Endothelial cell of umbilical vein (primary cell): ENCODE results near the gene SFXN4. TPM values are rescaled to one million over a fixed set of nuclear protein-coding genes. Genes with fewer than 3 reads are reported as not detected.
A peak's percentile ranks its signal among the peaks of the same experiment; 100 is the strongest.

Source experiments
- BruUV-seq: library from RNA; stranded (reverse); fragments of 400-500 nt; replicated peaks from 2 replicates; lab custom pipeline; 2021; lab: Mats Ljungman, UMichigan
- CTCF ChIA-PET: fragments of 300-600, 350-600 bp; sonication (Branson Sonifier 250); formaldehyde crosslinking; loops from one replicate; lab custom pipeline; 2021; ENCODE audit warnings: antibody characterized with exemption, inconsistent platforms; lab: Charles Lee
- POLR2A ChIA-PET: fragments of 300-600, 350-600 bp; sonication (Branson Sonifier 250); formaldehyde crosslinking; loops from one replicate; lab custom pipeline; 2021; ENCODE audit warnings: antibody characterized with exemption, inconsistent platforms; lab: Charles Lee
- DNase-seq: peaks from one replicate; pipeline ENCODE4 v3.0.0-alpha.2; 2011; ENCODE audit warnings: low read depth, low spot score
- FAIRE-seq: peaks from 2 replicates; lab custom pipeline; 2011; peaks lifted over from hg19 to GRCh38; lab: Jason Lieb, UNC
- H2AFZ ChIP-seq: 2 replicates; pipeline ENCODE4 v1.6.0; 2012; ENCODE audit warnings: low read depth, low read length, control low read depth, inconsistent platforms
- H3K27ac ChIP-seq: 2 replicates; pipeline ENCODE4 v1.5.1; 2011; ENCODE audit warnings: low read depth, mild to moderate bottlenecking, control low read depth, low read length, moderate library complexity; ENCODE audit not compliant: insufficient read depth
- H3K27me3 ChIP-seq, 2 experiments: 2 replicates each; pipeline versions ENCODE4 v1.6.0 to v1.6.1; 2011; ENCODE audit warnings: low read length in 2 of 2, mixed read lengths in 1 of 2; ENCODE audit not compliant: control insufficient read depth in 2 of 2, insufficient read depth in 2 of 2
- H3K36me3 ChIP-seq, 2 experiments: 2 replicates in 1 of 2; 3 replicates in 1 of 2; pipeline ENCODE4 v1.5.1; 2011; ENCODE audit warnings: low read length in 2 of 2, mild to moderate bottlenecking in 1 of 2, moderate library complexity in 1 of 2; ENCODE audit not compliant: control insufficient read depth in 2 of 2, insufficient read depth in 2 of 2; ENCODE audit errors: extremely low read depth in 1 of 2
- H3K4me1 ChIP-seq: 3 replicates; pipeline ENCODE4 v1.5.1; 2011; ENCODE audit warnings: mild to moderate bottlenecking, low read length; ENCODE audit not compliant: control insufficient read depth, insufficient read depth; ENCODE audit errors: extremely low read depth
- H3K4me2 ChIP-seq: 2 replicates; pipeline ENCODE4 v1.6.1; 2011; ENCODE audit warnings: low read length, control low read depth, mixed read lengths; ENCODE audit not compliant: insufficient read depth
- H3K4me3 ChIP-seq, 3 experiments: fragments of 200-600 bp in 1 of 3; sonication (generic), shearing (Covaris generic) in 1 of 3; replicated peaks in 1 of 3; 2 replicates each; pipeline ENCODE4 v1.5.1; 2011 to 2016; ENCODE audit warnings: control low read depth in 3 of 3, low read length in 3 of 3, mild to moderate bottlenecking in 2 of 3, inconsistent platforms in 1 of 3, low read depth in 1 of 3, moderate library complexity in 1 of 3; ENCODE audit not compliant: insufficient read depth in 1 of 3
- H3K79me2 ChIP-seq: 2 replicates; pipeline ENCODE4 v1.6.0; 2012; ENCODE audit warnings: low read length, inconsistent platforms; ENCODE audit not compliant: control insufficient read depth, insufficient read depth
- H3K9ac ChIP-seq: replicated peaks from 2 replicates; pipeline ENCODE3; 2011; ENCODE audit warnings: low read length, control low read depth; ENCODE audit not compliant: insufficient read depth; ENCODE audit errors: extremely low read depth
- H3K9me1 ChIP-seq: replicated peaks from 3 replicates; pipeline ENCODE4 v1.6.0; 2011; ENCODE audit warnings: mild to moderate bottlenecking, low read length; ENCODE audit not compliant: control insufficient read depth, insufficient read depth; ENCODE audit errors: extremely low read depth
- H3K9me3 ChIP-seq: replicated peaks from 2 replicates; pipeline ENCODE4 v1.5.1; 2012; ENCODE audit warnings: low read length, inconsistent platforms; ENCODE audit not compliant: control insufficient read depth, insufficient read depth
- H4K20me1 ChIP-seq: replicated peaks from 2 replicates; pipeline ENCODE3; 2011; ENCODE audit warnings: mild to moderate bottlenecking, low read length; ENCODE audit not compliant: control insufficient read depth, insufficient read depth; ENCODE audit errors: extremely low read depth
- CTCF ChIP-seq, 2 donors: IDR thresholded peaks; 1 replicate in 1 of 2; 2 replicates in 1 of 2; pipeline ENCODE4 v1.5.1; 2011; ENCODE audit warnings: low read length in 2 of 2, mild to moderate bottlenecking in 2 of 2, moderate library complexity in 2 of 2, control low read depth in 1 of 2, inconsistent platforms in 1 of 2, low read depth in 1 of 2; ENCODE audit not compliant: insufficient read depth in 1 of 2; ENCODE audit errors: extremely low read depth in 1 of 2
- EZH2 ChIP-seq: IDR thresholded peaks from 2 replicates; pipeline ENCODE4 v1.6.1; 2012; ENCODE audit warnings: borderline replicate concordance, low read depth, mild to moderate bottlenecking, moderate library complexity, low read length, inconsistent platforms; ENCODE audit not compliant: severe bottlenecking
- FOS ChIP-seq: IDR thresholded peaks from 2 replicates; pipeline ENCODE4 v1.6.1; 2011; ENCODE audit warnings: mild to moderate bottlenecking, low read length, moderate library complexity, borderline replicate concordance; ENCODE audit not compliant: insufficient read depth
- GATA2 ChIP-seq: IDR thresholded peaks from 2 replicates; pipeline ENCODE4 v1.7.0; 2011; ENCODE audit warnings: low read depth, mild to moderate bottlenecking, moderate library complexity, mixed read lengths, low read length; ENCODE audit not compliant: insufficient read length, insufficient read depth
- JUN ChIP-seq: IDR thresholded peaks from 2 replicates; pipeline ENCODE4 v1.6.1; 2011; ENCODE audit warnings: borderline replicate concordance, low read depth; ENCODE audit not compliant: insufficient read length, insufficient read depth
- MAX ChIP-seq: IDR thresholded peaks from 2 replicates; pipeline ENCODE4 v1.6.1; 2011; ENCODE audit not compliant: insufficient read depth, insufficient read length
- MYC ChIP-seq: IDR thresholded peaks from one replicate; pipeline ENCODE4 v1.6.1; 2011; ENCODE audit warnings: mild to moderate bottlenecking, low read depth, low read length
- POLR2A ChIP-seq: IDR thresholded peaks from 2 replicates; pipeline ENCODE4 v1.6.1; 2012; ENCODE audit warnings: low read depth, mild to moderate bottlenecking, control low read depth, low read length
- POLR2AphosphoS5 ChIP-seq: IDR thresholded peaks from 2 replicates; pipeline ENCODE4 v1.6.1; 2012; ENCODE audit warnings: low read depth, mild to moderate bottlenecking, control low read depth, low read length, moderate library complexity; ENCODE audit not compliant: insufficient read depth
- dilution Hi-C: fragments of 300-500 bp; cut with MboI; formaldehyde crosslinking; loops from one replicate; pipeline ENCODE4 v1.15.0; 2019; ENCODE audit warnings: low sequenced_read_pairs; ENCODE audit not compliant: extremely low pct_ligation_motif_present
- intact Hi-C: fragments of 100-400 bp; cut with micrococcal nuclease; formaldehyde crosslinking; loops from one replicate; pipeline ENCODE4 v1.10.0; 2022
- polyA plus RNA-seq, 4 experiments: library from polyadenylated mRNA; depleted of rRNA in 3 of 4; stranded (reverse) in 3 of 4; unstranded in 1 of 4; fragments of >200 nt; gene quantifications; 2 replicates each; pipeline versions ENCODE4 v1.2.1 to v1.2.3, GENCODE V29; 2011 to 2012; ENCODE audit warnings: missing spikeins in 1 of 4
- total RNA-seq: library from RNA; stranded (reverse); gene quantifications from 2 replicates; pipeline ENCODE4 v1.2.3, GENCODE V29; 2021

The SFXN4 gene
- total and polyA plus RNA-seq, 2 donors (not counting 3 experiments of a cell fraction or from before 2014, with no cell fraction given) = 11.1 to 14.5 TPM

GRCh38 chr10:119167041-119167440 lies 1.5 kb upstream of the SFXN4 start:
- no peaks in the 10 kb centered on the region for H3K27me3 ChIP-seq
- no peaks in the 10 kb centered on the region for H3K9me3 ChIP-seq
- H2AFZ ChIP-seq = no peak overlapping the region
- CTCF ChIA-PET = interaction anchor here (1.0 to 1.4 kb wide), 4 partner anchors 31 to 376 kb away, joined by 3 to 5 read pairs (median 4); partner anchors contain the start of gene RGS10
- BruUV-seq = no TSS peak
- FAIRE-seq (peak; percentile 28), DNase-seq (no peak)
- H3K27ac ChIP-seq = peak overlapping the region; percentile 54
- H3K79me2 ChIP-seq = no peaks in the 10 kb centered on the region
- H3K9me1 ChIP-seq = no peaks in the 10 kb centered on the region
- peaks cover 24% of the 10 kb centered on the region for H3K4me1 ChIP-seq
- H3K36me3 ChIP-seq = peaks cover 19 to 21% of the 10 kb centered on the region in 2 experiments
- no peak overlapping the region for H3K4me2 ChIP-seq
- no peak overlapping the region for H3K9ac ChIP-seq
- POLR2A ChIA-PET = interaction anchor here (0.5 kb wide), 1 partner anchor 14 kb away, joined by 4 read pairs; no protein-coding TSS in a partner anchor
- intact Hi-C loops = loop anchor here (2.0 to 5.0 kb wide), 3 partner anchors 65 to 430 kb away; partner anchors contain the start of genes DENND10, EIF3A and TIAL1
- no peak for TF ChIP-seq FOS
- no peak for TF ChIP-seq POLR2AphosphoS5
- no peak for TF ChIP-seq MAX
- no peak for TF ChIP-seq CTCF (IDR thresholded peaks at IDR 0.05; ENCODE audit: extremely low read depth in 1 of 2, insufficient read depth in 1 of 2, low read depth in 1 of 2, low read length in 2 of 2)
- no peak for TF ChIP-seq EZH2
- TF ChIP-seq JUN = no peak
- TF ChIP-seq POLR2A = no peak
- no peak for TF ChIP-seq MYC
- no peak for TF ChIP-seq GATA2
- no peaks in the 10 kb centered on the region for H4K20me1 ChIP-seq
- dilution Hi-C loops = no loop called here
- H3K4me3 ChIP-seq = no peak overlapping the region
